PC-3 (cell line): Measurements from ENCODE around the gene MCF2L2. TPM values are rescaled to one million over a fixed set of nuclear protein-coding genes. Genes with fewer than 3 reads are reported as not detected.
"Not testable (repeated sequence)": the region's sequence is repeated elsewhere in the genome, so short reads cannot be mapped to it uniquely, and the experiment has no call there.

ENCODE experiments used
- ATAC-seq: fragments of 200-7000 bp; cut with Tn5 transposase; 2 replicates; pipeline ENCODE4 v1.9.1; 2020; ENCODE audit warnings: mild to moderate bottlenecking, moderate library complexity
- BruUV-seq: library from RNA; stranded (reverse); fragments of 400-500 nt; replicated peaks from 2 replicates; lab custom pipeline; 2021; lab: Mats Ljungman, UMichigan
- CTCF ChIA-PET: fragments of 300-600 bp; sonication (Branson Sonifier 250); formaldehyde crosslinking; loops from one replicate; lab custom pipeline; 2022; ENCODE audit warnings: antibody characterized with exemption; lab: Charles Lee
- POLR2A ChIA-PET: fragments of 300-600 bp; sonication (Branson Sonifier 250); formaldehyde crosslinking; loops from one replicate; lab custom pipeline; 2022; ENCODE audit warnings: antibody characterized with exemption; ENCODE audit not compliant: unreplicated experiment; lab: Charles Lee
- DNase-seq: peaks from one replicate; pipeline ENCODE4 v3.0.0-alpha.2; 2015
- H2AFZ ChIP-seq: fragments of 300-600 bp; sonication (generic); 2 replicates; pipeline ENCODE4 v1.6.0; 2016; ENCODE audit warnings: antibody characterized with exemption, low read length
- H3F3A ChIP-seq: fragments of 300-600 bp; sonication (generic); one replicate; pipeline ENCODE4 v1.6.0; 2017; ENCODE audit warnings: antibody characterized with exemption, low read length, control low read depth, mild to moderate bottlenecking; ENCODE audit not compliant: unreplicated experiment
- H3K27ac ChIP-seq: fragments of 300-600 bp; sonication (generic); 2 replicates; pipeline ENCODE4 v1.5.1; 2016; ENCODE audit warnings: mild to moderate bottlenecking, low read length
- H3K27me3 ChIP-seq: fragments of 300-600 bp; sonication (generic); 2 replicates; pipeline ENCODE4 v1.6.1; 2016; ENCODE audit warnings: low read length, mixed read lengths
- H3K36me3 ChIP-seq: fragments of 300-600 bp; sonication (generic); 2 replicates; pipeline ENCODE4 v1.6.1; 2016; ENCODE audit warnings: low read depth, mixed run types, low read length, mixed read lengths
- H3K4me1 ChIP-seq: fragments of 300-600 bp; sonication (generic); 2 replicates; pipeline ENCODE4 v1.5.1; 2016; ENCODE audit warnings: low read length; ENCODE audit not compliant: insufficient read depth
- H3K4me2 ChIP-seq: fragments of 300-600 bp; sonication (generic); 2 replicates; pipeline ENCODE4 v1.6.0; 2016; ENCODE audit warnings: low read length
- H3K4me3 ChIP-seq: fragments of 300-600 bp; sonication (generic); 2 replicates; pipeline ENCODE4 v1.5.1; 2016; ENCODE audit warnings: mild to moderate bottlenecking, low read length, mixed read lengths
- H3K79me2 ChIP-seq: fragments of 300-600 bp; sonication (generic); 2 replicates; pipeline ENCODE4 v1.6.1; 2017; ENCODE audit warnings: low read length, mixed read lengths
- H3K9ac ChIP-seq: fragments of 300-600 bp; sonication (generic); 2 replicates; pipeline ENCODE4 v1.6.0; 2016; ENCODE audit warnings: mild to moderate bottlenecking, low read length
- H3K9me2 ChIP-seq: fragments of 300-600 bp; sonication (generic); replicated peaks from 2 replicates; pipeline ENCODE4 v1.6.1; 2016; ENCODE audit warnings: mixed run types, low read length, mixed read lengths
- H3K9me3 ChIP-seq: fragments of 300-600 bp; sonication (generic); 2 replicates; pipeline ENCODE4 v1.6.1; 2016; ENCODE audit warnings: low read length, mixed read lengths
- H4K20me1 ChIP-seq: fragments of 300-600 bp; sonication (generic); 2 replicates; pipeline ENCODE4 v1.6.1; 2016; ENCODE audit warnings: low read length, mixed read lengths
- CTCF ChIP-seq: fragments of 300-600 bp; sonication (generic); conservative IDR thresholded peaks from 2 replicates; pipeline ENCODE4 v1.5.1; 2017; ENCODE audit warnings: antibody characterized with exemption, low read depth, mild to moderate bottlenecking, low read length
- EZH2 ChIP-seq: fragments of 300-600 bp; sonication (generic); IDR thresholded peaks from one replicate; pipeline ENCODE4 v1.6.1; 2017; ENCODE audit warnings: antibody characterized with exemption, mild to moderate bottlenecking, low read length; ENCODE audit not compliant: unreplicated experiment
- EZH2phosphoT487 ChIP-seq: fragments of 300-600 bp; sonication (generic); IDR thresholded peaks from 2 replicates; pipeline ENCODE4 v1.6.1; 2018; ENCODE audit warnings: mild to moderate bottlenecking, antibody characterized with exemption, low read length, borderline replicate concordance
- intact Hi-C: fragments of 100-400 bp; cut with micrococcal nuclease; formaldehyde crosslinking; loops from 2 replicates; pipeline ENCODE4 v1.9.0; 2023
- total RNA-seq: library from RNA; depleted of rRNA; stranded (reverse); fragments of >200 nt; gene quantifications from 2 replicates; pipeline ENCODE4 v1.2.3, GENCODE V29; 2014

MCF2L2 gene
- total RNA-seq, 1 experiment from 2014 or later, result 3.6 TPM

- CTCF ChIA-PET, result no interaction called here
- no peaks in the 10 kb centered on the region for H4K20me1 ChIP-seq
- H3K27ac ChIP-seq, result no peak overlapping the region
- no peaks in the 10 kb centered on the region for H3K9me2 ChIP-seq
- H3K4me3 ChIP-seq, result no peak overlapping the region
- peaks cover 19% of the 10 kb centered on the region for H3K9me3 ChIP-seq
- H3K79me2 ChIP-seq, result peaks cover 9% of the 10 kb centered on the region
- intact Hi-C loops, result no loop called here
- no TSS peak for BruUV-seq
- peaks cover 8% of the 10 kb centered on the region for H3K4me1 ChIP-seq
- H2AFZ ChIP-seq, result no peak overlapping the region
- POLR2A ChIA-PET, result no interaction called here
- ATAC-seq (no peak), DNase-seq (no peak)
- H3K4me2 ChIP-seq, result no peak overlapping the region
- H3K27me3 ChIP-seq, result no peaks in the 10 kb centered on the region
- no peaks in the 10 kb centered on the region for H3F3A ChIP-seq
- no peak for TF ChIP-seq EZH2
- TF ChIP-seq EZH2phosphoT487, result no peak
- no peak for TF ChIP-seq CTCF
- H3K9ac ChIP-seq, result no peak overlapping the region
- H3K36me3 ChIP-seq, result no peaks in the 10 kb centered on the region
Measured at GRCh38 chr3:183443395-183444385, 15.3 kb upstream of the MCF2L2 start.

- peaks cover 19% of the 10 kb centered on the region for H3K9me3 ChIP-seq
- no peak overlapping the region for H3K9ac ChIP-seq
- no peak for DNase-seq
- H3F3A ChIP-seq, result no peaks in the 10 kb centered on the region
- no peaks in the 10 kb centered on the region for H3K9me2 ChIP-seq
- H3K36me3 ChIP-seq, result no peaks in the 10 kb centered on the region
- TF ChIP-seq EZH2, result no peak
- no peaks in the 10 kb centered on the region for H4K20me1 ChIP-seq
- no peak overlapping the region for H2AFZ ChIP-seq
- no peak for ATAC-seq
- BruUV-seq, result no TSS peak
- POLR2A ChIA-PET, result no interaction called here
- no peak overlapping the region for H3K4me2 ChIP-seq
- CTCF ChIA-PET, result no interaction called here
- no peak overlapping the region for H3K27ac ChIP-seq
- H3K4me1 ChIP-seq, result peaks cover under 1% of the 10 kb centered on the region; the same call in 1 of the 2 replicates
- intact Hi-C loops, result no loop called here
- H3K4me3 ChIP-seq, result no peak overlapping the region
- peaks cover 2% of the 10 kb centered on the region; the same call in 1 of the 2 replicates for H3K79me2 ChIP-seq
- no peaks in the 10 kb centered on the region for H3K27me3 ChIP-seq
Measured at GRCh38 chr3:183442994-183443393, 14.6 kb upstream of the MCF2L2 start.

GRCh38 chr3:183440521-183440920, 12.1 kb upstream of the MCF2L2 start:
- H3K4me2 ChIP-seq, CTCF ChIA-PET, BruUV-seq, DNase-seq, intact Hi-C loops, H3K9me2 ChIP-seq, H3K9ac ChIP-seq, H3K27me3 ChIP-seq, H3K79me2 ChIP-seq, H3K4me1 ChIP-seq, H2AFZ ChIP-seq, H3K4me3 ChIP-seq, H3K27ac ChIP-seq, H3F3A ChIP-seq, H4K20me1 ChIP-seq, ATAC-seq, H3K36me3 ChIP-seq: not testable (repeated sequence)
- H3K9me3 ChIP-seq, result peaks cover 19% of the 10 kb centered on the region
- POLR2A ChIA-PET, result interaction anchor here (0.6 kb wide), 1 partner anchor 49 kb away, joined by 3 read pairs; no protein-coding TSS in a partner anchor
